Measurements from ENCODE around the gene HSPA12B.

Gene HSPA12B

DNA sequence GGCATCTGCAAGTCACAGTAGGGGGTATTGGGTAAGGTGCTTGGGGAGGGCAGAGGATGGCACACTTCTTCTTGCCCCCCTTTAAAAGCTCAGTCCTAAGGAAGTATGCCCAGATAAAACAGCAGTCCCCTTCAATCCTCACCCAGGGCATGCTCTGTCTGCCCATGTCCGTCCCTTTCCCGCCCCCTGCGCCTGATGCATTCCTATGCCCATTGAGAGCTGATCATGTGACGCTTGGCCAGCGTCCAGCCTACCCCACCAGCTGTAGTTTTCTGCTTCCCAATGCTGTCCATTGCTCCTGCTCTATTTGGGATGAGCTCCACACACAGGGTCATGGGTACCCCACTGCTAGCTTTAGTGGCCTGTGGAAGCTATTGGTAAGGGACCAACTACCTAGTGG, 28.4 kb upstream of the HSPA12B start:
- DNase-seq = no peak

DNA sequence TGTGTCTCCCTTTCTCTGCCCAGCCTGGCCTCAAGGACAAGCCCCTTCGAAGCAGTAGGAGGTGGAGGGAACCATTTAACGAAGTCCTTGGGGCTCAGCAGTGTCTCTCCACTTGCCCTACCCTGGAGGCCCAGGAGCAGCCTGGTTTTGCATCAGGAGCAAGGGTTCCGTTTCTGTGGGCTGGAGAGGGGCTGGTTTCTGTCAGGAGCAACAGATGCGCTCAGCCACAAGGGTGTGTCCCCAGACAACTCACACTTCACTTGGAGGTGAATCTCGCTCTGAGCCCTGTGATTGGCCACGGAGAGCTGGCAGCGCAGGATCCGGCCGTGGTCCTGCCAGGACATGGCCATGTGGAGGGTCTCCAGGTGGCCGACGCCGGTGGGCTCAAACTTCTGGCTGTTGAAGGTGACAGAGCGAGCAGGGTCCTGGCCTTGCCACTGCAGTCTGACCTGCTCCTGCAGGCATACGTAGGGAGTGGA, 27.0 kb upstream of the HSPA12B start:
- DNase-seq = no peak

DNA sequence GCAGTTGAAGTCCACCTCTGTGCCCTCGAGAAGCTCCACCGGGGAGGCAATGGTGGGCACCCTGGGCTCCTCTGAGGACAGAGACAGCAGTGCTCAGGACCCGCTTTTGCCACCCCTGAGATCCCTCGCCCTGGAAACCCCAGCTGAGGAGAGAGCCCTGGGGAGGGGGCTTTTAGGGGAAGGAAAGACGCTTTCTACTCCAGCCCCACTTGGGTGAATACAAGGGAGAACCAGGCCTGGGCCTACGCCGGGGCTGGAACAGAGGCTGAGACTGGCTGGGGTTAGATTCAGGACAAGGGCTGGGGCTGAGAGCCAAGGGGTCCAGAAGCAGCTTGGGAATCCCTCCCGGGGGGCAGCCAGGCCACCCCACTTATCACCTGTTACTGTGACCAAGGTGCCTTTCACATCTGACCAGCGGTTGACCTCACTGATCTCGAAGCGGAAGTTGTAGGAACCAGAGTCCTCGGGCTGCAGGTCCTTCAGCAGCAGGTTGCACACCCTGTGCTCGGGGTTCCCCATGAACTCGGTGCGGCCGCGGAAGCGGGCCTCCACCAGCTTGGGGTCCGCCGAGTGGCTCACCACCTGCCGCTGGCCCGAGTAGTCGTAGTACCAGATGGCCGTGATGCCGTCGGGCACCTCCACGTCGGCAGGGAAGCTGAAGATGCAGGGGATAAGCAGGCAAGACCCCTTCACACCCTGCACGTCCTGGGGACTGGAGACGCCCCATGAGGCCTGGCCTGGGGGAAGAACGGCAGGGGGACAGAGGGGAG, 26.3 kb upstream of the HSPA12B start:
- DNase-seq = no peak

DNA sequence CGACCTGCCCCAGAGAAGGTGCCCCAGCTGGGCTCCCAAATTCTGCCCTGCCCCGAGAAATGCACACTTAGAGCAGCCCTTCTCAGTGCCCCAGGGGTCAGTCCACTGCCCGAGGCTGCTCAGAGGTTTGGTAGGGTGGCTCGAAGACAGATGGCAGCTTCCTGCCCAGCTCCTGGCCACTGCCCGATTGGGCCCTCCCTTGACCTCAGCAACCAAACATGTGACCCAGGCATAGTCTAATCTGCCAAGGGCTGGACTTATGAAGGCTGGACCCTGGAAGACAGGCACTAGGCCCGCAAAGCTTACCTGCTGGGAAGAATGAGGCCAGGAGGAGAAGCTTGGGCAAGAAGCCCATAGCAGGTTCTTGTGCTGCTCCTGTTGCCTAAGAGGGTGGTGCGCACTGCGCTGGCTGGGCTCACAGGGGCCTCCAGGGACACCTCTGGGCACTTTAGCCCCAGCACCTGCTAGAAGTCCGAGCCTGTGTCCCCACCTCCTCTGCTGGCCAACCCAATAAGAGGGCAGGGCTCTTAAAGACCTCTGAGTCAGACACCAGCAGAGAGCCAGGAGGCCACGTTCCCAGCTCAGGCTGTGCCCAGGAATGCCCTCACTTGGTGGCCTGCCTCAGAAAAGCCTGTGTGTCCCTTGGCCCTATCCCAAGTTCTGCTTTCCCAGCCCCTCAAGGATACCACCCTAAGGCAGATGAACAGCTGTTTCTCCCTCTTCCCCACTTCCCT, 25.5 kb upstream of the HSPA12B start:
- no peak for DNase-seq

DNA sequence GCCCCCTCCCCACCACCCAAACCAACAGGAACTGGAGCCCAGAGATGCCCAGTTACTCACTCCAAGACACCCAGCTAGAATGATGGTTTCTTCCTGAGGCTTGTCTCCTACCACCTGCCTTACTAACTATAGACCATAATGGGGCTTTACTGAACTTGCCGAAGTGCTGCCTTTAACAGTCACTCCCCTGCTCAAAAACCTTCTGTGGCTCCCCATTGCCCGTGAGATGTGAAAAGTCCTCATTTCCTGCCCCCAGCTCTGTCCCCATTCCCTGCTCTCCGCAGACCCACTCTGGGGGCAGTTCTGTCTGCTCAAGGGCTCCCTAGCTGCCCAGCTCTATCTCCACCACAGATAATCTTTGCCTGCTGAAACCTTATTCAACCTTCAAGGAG, 25.0 kb upstream of the HSPA12B start:
- DNase-seq = no peak

DNA sequence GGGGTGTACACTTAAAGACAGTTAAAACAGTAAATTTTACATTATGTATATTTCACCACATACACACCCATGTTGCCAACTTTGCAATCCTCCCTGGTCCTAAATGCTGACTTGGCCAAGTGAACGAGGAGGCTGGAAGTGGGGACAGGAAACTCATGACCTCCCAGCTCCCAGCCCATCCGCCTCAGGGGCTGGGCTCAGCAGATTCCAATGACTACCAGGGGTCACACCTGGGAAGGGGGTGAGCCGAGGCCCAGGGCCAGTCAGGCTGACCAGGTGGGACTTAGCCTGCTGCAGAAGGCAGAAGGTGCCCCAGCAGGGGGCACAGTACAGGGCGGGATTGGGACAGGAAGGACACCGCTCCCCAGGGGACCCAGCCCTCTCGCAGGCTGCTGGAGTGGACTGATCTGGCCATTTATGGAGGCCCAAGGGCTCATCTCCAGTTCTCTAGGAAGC, 22.4 kb upstream of the HSPA12B start:
- no peak for DNase-seq

DNA sequence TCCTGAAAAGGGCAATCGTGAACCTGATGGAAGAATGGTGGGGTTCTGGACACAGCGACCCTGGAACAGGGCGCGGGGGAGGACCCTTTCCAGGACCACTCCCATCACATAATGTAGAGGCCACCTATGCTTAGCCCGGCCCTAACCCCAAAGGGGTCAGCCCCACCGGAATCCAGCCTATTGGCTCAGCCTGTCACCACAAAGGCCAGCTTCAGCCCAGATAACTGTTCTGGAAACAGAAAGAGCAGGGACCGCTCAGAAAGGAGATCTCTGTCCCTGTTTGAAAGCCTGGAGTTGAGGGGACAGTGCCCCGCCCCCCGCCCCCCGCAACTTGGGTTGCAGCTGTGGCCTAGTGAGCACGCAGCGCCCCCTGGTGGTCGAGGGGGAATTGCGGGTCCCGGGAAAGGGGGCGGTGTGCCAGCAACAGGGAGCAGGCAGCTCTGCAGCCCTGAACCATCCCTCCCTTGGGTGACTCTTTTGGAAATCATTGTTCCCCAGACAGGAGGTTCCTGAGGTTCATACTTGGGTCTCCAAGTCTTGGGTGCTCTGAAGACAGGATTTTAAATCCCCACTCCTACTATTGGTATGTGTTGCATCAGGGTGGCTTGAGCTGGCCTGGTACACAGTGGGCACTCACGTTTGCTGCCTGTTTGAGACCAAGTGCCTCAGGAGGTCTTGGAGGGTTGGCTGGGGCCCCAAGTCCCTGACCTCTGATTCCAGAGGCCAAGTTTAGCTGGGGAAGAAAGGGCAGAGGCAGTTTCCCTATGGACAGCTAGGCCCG, 21.6 kb upstream of the HSPA12B start:
- DNase-seq = peak; percentile 80

DNA sequence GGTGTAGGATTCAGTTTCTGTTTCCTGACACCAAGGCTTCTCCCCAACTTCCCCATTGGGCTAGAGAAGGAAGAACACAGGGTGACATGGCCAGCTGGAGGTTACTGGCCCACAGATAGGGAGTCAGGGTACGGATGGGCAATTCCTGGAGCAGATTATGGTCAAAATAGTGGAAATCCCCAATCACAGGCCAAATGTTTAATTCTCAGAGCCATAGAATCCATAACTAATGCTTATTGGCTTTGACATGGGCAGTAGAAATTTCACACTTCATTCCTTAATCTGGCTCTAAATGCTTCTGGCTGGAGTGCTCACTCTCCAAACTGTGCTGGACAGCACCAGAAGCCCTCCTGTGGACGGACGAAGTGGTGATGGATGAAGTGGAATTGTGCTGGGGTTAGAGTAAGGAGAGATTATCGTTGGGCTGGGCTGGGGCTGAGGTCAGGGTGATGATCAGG, 21.0 kb upstream of the HSPA12B start:
- DNase-seq = no peak

DNA sequence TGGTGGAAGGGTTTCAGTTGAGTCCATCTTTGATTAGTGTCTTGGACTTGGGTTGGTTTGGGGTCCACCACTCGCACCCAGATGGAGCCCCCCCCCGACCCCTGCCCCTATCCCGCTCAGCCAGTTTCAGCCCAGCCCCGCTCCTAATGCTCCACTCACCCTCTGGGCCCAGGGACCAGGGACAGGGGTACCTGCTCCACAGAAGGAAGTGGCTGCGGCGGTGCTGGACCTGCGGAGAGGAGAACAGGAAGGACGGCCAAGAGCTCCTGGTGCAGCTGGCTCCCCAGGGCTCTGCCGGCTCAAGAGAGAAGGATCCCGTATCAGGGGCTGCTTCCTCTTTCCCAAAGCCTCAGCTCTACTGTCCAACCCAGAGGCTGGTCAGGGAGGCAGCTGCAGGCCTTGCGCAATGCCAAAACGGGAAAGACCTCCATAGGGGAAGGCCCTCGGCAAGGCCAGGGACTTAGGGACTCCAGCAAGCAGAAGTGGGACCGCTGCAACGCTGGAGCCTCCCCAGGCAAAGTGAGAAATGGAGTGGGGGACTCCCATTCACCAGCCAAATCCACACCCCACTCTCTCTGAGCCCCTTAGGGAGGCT, 20.1 kb upstream of the HSPA12B start, which contains the start of gene SIGLEC1:
Gene SIGLEC1 (minus strand): TSS at position 322 of the 595 bp plus-strand sequence. CDS start 5,472 bp downstream, outside the sequence.
- no peak for DNase-seq

DNA sequence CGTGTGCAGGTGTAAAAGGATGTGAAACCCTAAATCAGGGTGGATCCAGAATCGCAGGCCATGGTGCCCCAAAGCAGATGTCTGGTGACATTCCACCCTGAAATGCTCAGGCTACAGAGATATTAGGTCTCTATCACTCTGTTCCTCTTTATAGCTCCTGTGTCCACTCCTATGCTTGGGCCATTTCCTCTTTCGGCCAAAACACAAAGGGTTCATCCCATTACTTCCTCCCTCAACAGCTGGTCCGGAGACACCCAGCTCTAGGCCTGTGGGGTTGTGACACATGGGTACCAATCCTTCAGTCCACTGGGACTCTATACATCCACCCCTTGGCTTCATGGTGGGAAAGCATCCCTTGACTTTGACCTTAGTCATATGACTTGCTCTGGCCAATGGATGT, 18.4 kb upstream of the HSPA12B start:
- no peak for DNase-seq

DNA sequence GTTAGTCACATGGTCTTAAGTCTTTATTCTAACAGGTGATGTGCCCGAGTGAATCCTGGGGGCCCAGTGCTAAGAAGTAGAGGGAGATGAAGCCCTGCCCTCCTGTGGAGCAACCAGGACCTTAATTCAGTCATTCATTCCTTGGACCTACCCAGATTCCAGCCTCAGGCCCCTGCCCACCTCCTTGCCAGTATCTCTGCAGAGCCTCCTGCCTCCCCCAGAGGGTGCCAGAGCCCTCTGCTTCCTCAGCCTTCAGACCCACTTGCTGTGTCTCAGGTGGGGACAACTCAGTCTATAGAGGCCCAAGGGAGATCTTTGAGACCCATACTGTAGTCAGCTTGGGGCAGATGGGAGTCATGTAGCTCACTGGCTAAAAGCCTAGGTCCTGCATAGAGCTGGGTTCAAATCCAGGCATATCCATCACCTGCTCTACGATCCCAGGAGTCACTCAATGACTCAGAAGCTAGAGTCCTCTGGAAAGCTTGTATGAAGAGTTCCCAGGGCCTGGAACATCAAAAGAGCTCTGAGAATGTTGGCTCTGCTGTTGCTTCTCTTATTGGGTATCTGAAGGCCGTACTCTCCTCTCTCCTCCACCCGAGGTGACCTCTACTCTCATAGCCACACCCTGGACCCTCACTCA, 16.2 kb upstream of the HSPA12B start:
- peak; percentile 29 for DNase-seq

DNA sequence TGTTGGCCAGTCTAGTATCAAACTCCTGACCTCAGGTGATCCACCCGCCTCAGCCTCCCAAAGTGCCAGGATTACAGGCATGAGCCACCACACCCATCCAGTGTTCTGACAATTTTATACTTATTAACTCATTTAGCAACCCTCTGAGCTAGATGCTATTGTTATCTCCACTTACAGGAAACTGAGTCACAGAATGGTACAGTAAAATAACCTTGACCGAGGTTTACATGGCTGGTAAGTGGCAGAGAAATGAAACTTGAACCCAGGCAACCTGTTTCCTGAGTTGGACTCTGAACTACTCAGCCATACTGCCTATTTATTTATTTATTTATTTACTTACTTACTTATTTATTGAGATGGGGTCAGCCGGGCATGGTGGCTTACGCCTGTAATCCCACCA, 13.4 kb upstream of the HSPA12B start:
- no peak for DNase-seq

DNA sequence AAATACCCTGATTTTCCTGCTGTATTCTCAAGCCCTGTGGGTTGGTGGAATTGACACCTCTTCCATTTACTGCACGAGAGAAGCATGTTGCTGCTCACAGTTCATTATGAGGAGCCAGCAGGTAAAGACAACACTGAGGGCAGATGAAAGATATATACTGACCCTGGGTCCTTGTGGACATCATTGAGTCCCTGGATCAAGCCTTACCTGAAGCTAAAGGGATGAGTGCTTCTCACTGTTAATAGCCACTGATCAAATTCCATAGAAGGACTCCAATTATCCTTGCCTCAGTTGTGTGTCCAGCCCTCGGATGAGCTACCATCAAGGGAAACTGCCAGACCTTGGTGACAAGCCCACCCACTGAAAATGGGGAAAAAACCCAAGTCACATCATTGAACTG, 12.4 kb upstream of the HSPA12B start:
- no peak for DNase-seq

DNA sequence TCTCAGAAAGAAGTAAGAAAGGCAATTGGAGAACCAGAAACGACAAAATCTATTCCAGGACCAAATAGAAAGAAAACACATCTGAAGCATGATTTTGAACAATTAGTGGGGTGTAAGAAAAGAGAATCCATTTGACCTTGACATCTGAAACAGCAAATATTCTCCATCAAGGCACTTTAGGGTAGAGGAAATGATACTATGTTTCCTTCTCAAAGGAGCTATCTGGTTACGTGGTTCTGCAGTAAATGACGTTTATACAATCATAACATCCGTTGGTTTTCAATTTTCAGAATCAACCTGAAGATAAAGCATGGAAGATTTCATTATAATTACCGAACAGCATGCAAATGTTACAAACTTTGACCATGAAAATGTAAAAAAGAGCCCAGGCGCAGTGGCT, 11.9 kb upstream of the HSPA12B start:
- DNase-seq = no peak

DNA sequence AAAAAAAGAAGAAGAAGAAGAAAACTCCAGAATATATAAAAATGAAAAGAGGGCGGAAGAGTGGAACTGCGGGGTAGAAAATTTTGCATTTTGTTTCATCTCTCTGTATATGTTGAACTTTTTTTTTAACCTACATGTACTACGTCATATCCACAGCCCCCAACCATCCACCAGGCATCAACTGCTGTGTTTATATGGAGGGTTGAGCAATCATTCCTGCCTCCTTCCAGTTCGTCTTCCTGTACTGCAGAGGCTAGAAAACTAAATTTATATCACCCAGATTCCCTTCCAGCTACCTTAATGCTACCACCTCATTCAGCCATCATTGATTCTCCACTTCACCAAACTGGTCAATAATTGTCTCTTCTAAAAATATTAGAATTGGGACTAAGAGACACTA, 10.6 kb upstream of the HSPA12B start:
- DNase-seq = no peak

DNA sequence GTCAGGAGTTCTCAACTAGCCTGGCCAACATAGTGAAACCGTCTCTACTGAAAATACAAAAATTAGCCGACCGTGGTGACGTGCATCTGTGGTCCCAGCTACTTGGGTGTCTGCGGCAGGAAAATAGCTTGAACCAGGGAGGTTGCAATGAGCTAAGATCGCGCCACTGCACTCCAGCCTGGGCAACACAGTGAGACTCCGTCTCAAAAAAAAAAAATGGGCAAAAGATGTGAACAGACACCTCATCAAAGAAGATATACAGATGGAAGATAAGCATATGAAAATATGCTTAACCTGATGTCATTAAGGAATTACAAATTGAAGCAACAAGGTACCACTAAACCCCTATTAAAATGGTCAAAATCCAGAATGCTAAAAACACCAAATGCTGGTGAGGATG, 9.2 kb upstream of the HSPA12B start:
- no peak for DNase-seq

DNA sequence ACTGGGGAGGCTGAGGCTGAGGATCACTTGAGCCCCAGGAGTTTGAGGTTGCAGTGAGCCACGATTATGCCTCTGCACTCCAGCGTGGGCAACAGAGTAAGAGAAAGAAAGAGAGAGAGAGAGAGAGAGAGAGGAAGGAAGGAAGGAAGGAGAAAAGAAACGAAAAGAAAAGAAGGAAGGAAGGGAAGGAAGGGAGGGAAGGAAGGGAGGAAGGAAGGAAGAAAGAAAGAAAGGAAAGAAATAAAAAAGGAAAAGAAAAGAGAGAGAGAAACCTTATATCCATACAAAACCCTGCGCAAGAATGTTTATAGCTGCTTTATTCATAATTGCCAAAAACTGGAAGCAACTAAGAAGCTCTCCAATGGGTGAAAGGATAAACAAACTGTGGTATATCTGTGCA, 8.1 kb upstream of the HSPA12B start:
- DNase-seq = no peak

DNA sequence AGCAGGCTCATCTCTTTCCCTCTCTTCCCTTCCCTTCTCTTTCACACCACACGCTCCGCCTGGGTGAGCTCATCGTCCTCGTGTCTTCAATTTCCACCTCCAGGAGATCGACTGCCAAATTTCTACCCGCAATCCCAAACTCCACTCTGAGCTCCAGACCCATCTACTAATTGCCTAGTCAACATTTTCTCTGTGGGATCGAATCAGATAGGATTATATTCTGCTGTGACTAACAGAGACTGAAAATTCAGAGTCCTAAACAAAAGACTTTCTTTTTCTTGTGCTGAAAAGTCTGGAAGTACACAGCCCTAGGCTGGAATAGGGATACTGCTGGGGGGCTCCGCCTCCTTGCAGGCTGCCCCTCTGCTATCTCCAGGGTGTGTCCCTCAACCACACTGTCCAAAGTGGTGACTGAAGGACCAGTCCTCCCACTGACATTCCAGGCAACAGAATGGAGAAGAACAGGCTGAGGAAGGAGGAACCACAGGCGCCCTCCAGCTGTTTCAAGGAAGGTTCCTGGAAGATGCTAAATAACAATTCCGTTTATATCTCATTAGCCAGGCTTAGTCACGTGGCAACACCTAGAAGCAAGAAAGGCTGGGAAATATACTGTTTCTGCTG, 5.0 kb upstream of the HSPA12B start:
- no peak for DNase-seq

DNA sequence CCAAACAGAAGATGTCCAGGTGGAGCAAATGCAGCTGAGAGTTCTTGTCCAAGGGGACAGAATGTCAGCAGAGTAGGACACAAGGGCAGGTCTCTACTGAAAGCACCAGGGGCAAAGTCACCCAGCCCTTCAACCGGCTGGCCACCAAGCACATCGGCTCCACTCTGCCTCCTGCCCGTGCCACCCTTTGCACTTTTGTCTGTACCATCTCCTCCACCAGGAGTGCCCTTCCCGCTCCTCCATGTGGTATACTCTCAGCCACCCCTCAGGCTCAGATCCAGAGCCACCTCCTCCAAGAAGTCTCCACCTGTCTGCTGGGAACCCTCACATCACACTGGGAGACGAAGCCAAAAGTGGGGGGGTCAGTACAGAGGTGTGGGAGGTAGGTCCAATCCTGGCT, 4.1 kb upstream of the HSPA12B start:
- DNase-seq = no peak

DNA sequence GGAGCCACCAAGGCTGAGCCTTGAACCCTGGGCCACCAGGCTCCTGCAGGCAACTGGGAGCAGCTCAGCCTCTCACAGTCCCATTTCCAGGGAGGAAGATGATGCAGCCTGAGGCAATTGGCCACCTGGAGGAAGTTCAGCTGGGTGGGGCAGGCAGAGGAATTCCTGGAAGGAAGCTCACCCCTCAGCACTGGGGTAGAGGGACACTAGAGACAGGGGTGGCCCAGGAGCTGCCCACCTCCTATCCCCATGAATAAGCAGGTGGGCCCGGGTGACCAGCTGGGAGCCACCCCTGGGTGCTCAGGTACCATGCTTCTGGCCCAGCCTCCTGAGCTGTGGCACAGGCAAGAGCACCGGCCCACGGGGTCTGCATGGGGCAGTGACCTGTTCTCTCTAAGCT, 3.6 kb upstream of the HSPA12B start:
- no peak for DNase-seq

DNA sequence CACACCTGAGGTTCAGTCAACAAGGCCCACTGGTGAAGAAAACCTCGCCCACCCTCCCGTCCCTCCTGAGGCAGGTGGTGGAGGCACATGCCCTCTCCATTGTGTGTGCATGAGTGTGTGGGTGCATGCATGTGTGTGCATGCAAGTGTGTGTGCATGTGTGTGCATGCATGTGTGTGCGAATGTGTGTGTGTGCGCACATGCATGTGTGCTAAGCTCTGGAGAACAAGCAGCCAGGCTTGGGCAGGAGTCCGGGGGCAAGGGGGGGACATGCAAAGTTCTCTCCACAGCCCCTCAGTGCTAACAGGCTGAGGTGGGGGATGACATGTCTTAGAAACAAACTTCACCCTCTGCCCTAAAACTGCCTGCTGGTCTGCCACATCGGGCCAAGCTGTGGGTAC, 3.1 kb upstream of the HSPA12B start:
- DNase-seq = no peak

All from CD4-positive, alpha-beta T cell treated with Interleukin-17A for 4 hours (primary cell).